Activated T-cell treated with anti-CD3 and anti-CD28 coated beads, Interleukin-2, amount 50 U/mL, for 4 hours (primary cell): ENCODE data around the gene SPSB2. TPM values are rescaled to one million over a fixed set of nuclear protein-coding genes. Genes with fewer than 3 reads are reported as not detected.

Experiments used
- ATAC-seq, 2 donors: fragments of 200-7000 bp; cut with Tn5 transposase; one replicate each; pipeline ENCODE4 v1.10.0; 2021
- DNase-seq: peaks from one replicate; pipeline ENCODE4 v3.0.0-alpha.2; 2020
- H3K27me3 Mint-ChIP-seq: one replicate; pipeline ENCODE4 v1.8.0; 2021; ENCODE audit warnings: low read depth, mixed read lengths
- H3K36me3 Mint-ChIP-seq: one replicate; pipeline ENCODE4 v1.8.0; 2022; ENCODE audit warnings: mixed read lengths; ENCODE audit not compliant: insufficient read depth
- H3K4me1 Mint-ChIP-seq: one replicate; pipeline ENCODE4 v1.8.0; 2021; ENCODE audit warnings: low read depth, mixed read lengths
- H3K4me3 Mint-ChIP-seq: one replicate; pipeline ENCODE4 v1.8.0; 2021; ENCODE audit warnings: mild to moderate bottlenecking, moderate library complexity, mixed read lengths
- H3K9me3 Mint-ChIP-seq: one replicate; pipeline ENCODE4 v1.8.0; 2021; ENCODE audit warnings: mixed read lengths
- total RNA-seq, 3 donors: library from RNA; stranded (reverse); gene quantifications; one replicate each; pipeline ENCODE4 v1.2.1, GENCODE V29; 2021

SPSB2 gene
- total RNA-seq, 3 donors from 2014 or later, result 5.6 to 8.5 (median 6.7) TPM

GRCh38 chr12:6829536-6830220 is 43.4 kb downstream of the SPSB2 start:
- Mint-ChIP-seq H3K27me3 (peaks cover 29% of the 10 kb centered on the region), H3K4me3 (peak overlapping the region; percentile 82)

GRCh38 chr12:6828781-6829535 is 44.1 kb downstream of the SPSB2 start:
- DNase-seq (peak; percentile 30), ATAC-seq (peak; percentile 53 to 63)
- H3K4me1 Mint-ChIP-seq, result peaks cover 15% of the 10 kb centered on the region
- no peaks in the 10 kb centered on the region for H3K36me3 Mint-ChIP-seq
- H3K9me3 Mint-ChIP-seq, result no peaks in the 10 kb centered on the region
- peak overlapping the region; percentile 82 for H3K4me3 Mint-ChIP-seq
- H3K27me3 Mint-ChIP-seq, result peaks cover 33% of the 10 kb centered on the region

More at GRCh38 chr12:6829536-6830220, 43.4 kb downstream of the SPSB2 start:
- no peaks in the 10 kb centered on the region for H3K9me3 Mint-ChIP-seq
- DNase-seq, result no peak
- H3K4me1 Mint-ChIP-seq, result peaks cover 16% of the 10 kb centered on the region
- ATAC-seq, result no peak
- no peaks in the 10 kb centered on the region for H3K36me3 Mint-ChIP-seq

- Mint-ChIP-seq H3K4me3 (peak within 1 kb of the TSS; percentile 82), H3K36me3 (no peaks in the 10 kb centered on the region), H3K9me3 (no peaks in the 10 kb centered on the region), H3K27me3 (peaks cover 34% of the 10 kb centered on the region), H3K4me1 (peaks cover 15% of the 10 kb centered on the region)
- no peak for DNase-seq
- peak; percentile 51 to 55 for ATAC-seq
Measured at GRCh38 chr12:6827982-6828780, 44.9 kb downstream of the SPSB2 start, which contains the start of gene P3H3. Gene P3H3 (plus strand): TSS chr12:6828407. CDS start chr12:6828441, 34 bp downstream.

- Mint-ChIP-seq H3K9me3 (no peaks in the 10 kb centered on the region), H3K36me3 (no peaks in the 10 kb centered on the region), H3K27me3 (peaks cover 40% of the 10 kb centered on the region), H3K4me1 (peaks cover 15% of the 10 kb centered on the region), H3K4me3 (peak overlapping the region; percentile 50)
- DNase-seq (peak; percentile 48), ATAC-seq (no peak)
Measured at GRCh38 chr12:6827437-6827911, 45.6 kb downstream of the SPSB2 start.

GRCh38 chr12:6826734-6827436 is 46.2 kb downstream of the SPSB2 start:
- Mint-ChIP-seq H3K9me3 (no peaks in the 10 kb centered on the region), H3K4me3 (peak overlapping the region; percentile 50), H3K36me3 (no peaks in the 10 kb centered on the region), H3K4me1 (peaks cover 18% of the 10 kb centered on the region), H3K27me3 (peaks cover 42% of the 10 kb centered on the region)
- ATAC-seq (no peak), DNase-seq (no peak)

GRCh38 chr12:6826125-6826733 is 46.9 kb downstream of the SPSB2 start:
- peaks cover 43% of the 10 kb centered on the region for H3K27me3 Mint-ChIP-seq
- H3K36me3 Mint-ChIP-seq, result no peaks in the 10 kb centered on the region
- DNase-seq, result no peak
- H3K4me1 Mint-ChIP-seq, result peaks cover 20% of the 10 kb centered on the region
- no peak for ATAC-seq
- no peak overlapping the region for H3K4me3 Mint-ChIP-seq
- H3K9me3 Mint-ChIP-seq, result no peaks in the 10 kb centered on the region

- H3K36me3 Mint-ChIP-seq, result no peaks in the 10 kb centered on the region
- peak; percentile 84 for DNase-seq
- no peaks in the 10 kb centered on the region for H3K9me3 Mint-ChIP-seq
- H3K4me3 Mint-ChIP-seq, result no peak overlapping the region
- H3K27me3 Mint-ChIP-seq, result peaks cover 40% of the 10 kb centered on the region
- peak; percentile 62 to 63 for ATAC-seq
- H3K4me1 Mint-ChIP-seq, result peaks cover 27% of the 10 kb centered on the region
Measured at GRCh38 chr12:6825398-6826124, 47.5 kb downstream of the SPSB2 start.

GRCh38 chr12:6824901-6825381 is 48.2 kb downstream of the SPSB2 start:
- Mint-ChIP-seq H3K36me3 (no peaks in the 10 kb centered on the region), H3K27me3 (peaks cover 40% of the 10 kb centered on the region), H3K9me3 (no peaks in the 10 kb centered on the region), H3K4me3 (no peak overlapping the region), H3K4me1 (peaks cover 29% of the 10 kb centered on the region)
- DNase-seq (no peak), ATAC-seq (no peak)

GRCh38 chr12:6824085-6824775 is 48.9 kb downstream of the SPSB2 start:
- H3K36me3 Mint-ChIP-seq, result no peaks in the 10 kb centered on the region
- ATAC-seq, result no peak
- H3K9me3 Mint-ChIP-seq, result no peaks in the 10 kb centered on the region
- H3K4me3 Mint-ChIP-seq, result no peak overlapping the region
- H3K4me1 Mint-ChIP-seq, result peaks cover 25% of the 10 kb centered on the region
- H3K27me3 Mint-ChIP-seq, result peaks cover 39% of the 10 kb centered on the region
- DNase-seq, result no peak

- H3K4me1 Mint-ChIP-seq, result peaks cover 25% of the 10 kb centered on the region
- H3K9me3 Mint-ChIP-seq, result no peaks in the 10 kb centered on the region
- no peak overlapping the region for H3K4me3 Mint-ChIP-seq
- H3K36me3 Mint-ChIP-seq, result no peaks in the 10 kb centered on the region
- DNase-seq (no peak), ATAC-seq (no peak)
- peaks cover 34% of the 10 kb centered on the region for H3K27me3 Mint-ChIP-seq
Measured at GRCh38 chr12:6823182-6824084, 49.7 kb downstream of the SPSB2 start.

GRCh38 chr12:6822426-6823135 is 50.5 kb downstream of the SPSB2 start:
- H3K36me3 Mint-ChIP-seq, result peaks cover 4% of the 10 kb centered on the region
- H3K4me1 Mint-ChIP-seq, result peaks cover 22% of the 10 kb centered on the region
- H3K27me3 Mint-ChIP-seq, result peaks cover 32% of the 10 kb centered on the region
- H3K9me3 Mint-ChIP-seq, result no peaks in the 10 kb centered on the region
- no peak for DNase-seq
- peak overlapping the region; percentile 33 for H3K4me3 Mint-ChIP-seq
- ATAC-seq, result no peak
